Activated CD4-positive, alpha-beta T cell treated with anti-CD3 and anti-CD28 coated beads, Interleukin-2, Interleukin-4, amounts not matched to agents 100 ng/mL and 50 ng/mL, durations not matched to agents 16 hours and 8 hours (primary cell): ENCODE measurements around the gene AFF1.
"Not testable (repeated sequence)": the region's sequence is repeated elsewhere in the genome, so short reads cannot be mapped to it uniquely, and the experiment has no call there.

ENCODE experiments used
- DNase-seq: peaks from one replicate; pipeline ENCODE4 v3.0.0-alpha.2; 2020; ENCODE audit warnings: low spot score

The AFF1 gene

GRCh38 chr4:87012265-87012953 is 77.6 kb downstream of the AFF1 start:
- DNase-seq = no peak

GRCh38 chr4:87012954-87013308 is 78.1 kb downstream of the AFF1 start:
- DNase-seq = not testable (repeated sequence)

GRCh38 chr4:87014284-87014782 is 79.5 kb downstream of the AFF1 start:
- no peak for DNase-seq

GRCh38 chr4:87015416-87015815 is 80.6 kb downstream of the AFF1 start:
- no peak for DNase-seq

- DNase-seq = no peak
These were observed 83.0 kb downstream of the AFF1 start for GRCh38 chr4:87017580-87018342.

GRCh38 chr4:87018753-87019152 is 83.9 kb downstream of the AFF1 start:
- no peak for DNase-seq

- DNase-seq = no peak
These were observed 84.5 kb downstream of the AFF1 start for GRCh38 chr4:87019246-87019791.

GRCh38 chr4:87019898-87020297 is 85.1 kb downstream of the AFF1 start:
- DNase-seq = no peak

- DNase-seq = no peak
These were observed 89.4 kb downstream of the AFF1 start for GRCh38 chr4:87024201-87024600.

GRCh38 chr4:87025023-87025613 is 90.3 kb downstream of the AFF1 start:
- DNase-seq = no peak

- no peak for DNase-seq
These were observed 90.8 kb downstream of the AFF1 start for GRCh38 chr4:87025614-87026041.

GRCh38 chr4:87026800-87027495 is 92.1 kb downstream of the AFF1 start:
- no peak for DNase-seq

GRCh38 chr4:87029356-87029755 is 94.5 kb downstream of the AFF1 start:
- DNase-seq = no peak

- DNase-seq = no peak
These were observed 95.3 kb downstream of the AFF1 start for GRCh38 chr4:87030124-87030523.

- no peak for DNase-seq
These were observed 96.1 kb downstream of the AFF1 start for GRCh38 chr4:87030755-87031441.

GRCh38 chr4:87031920-87032319 is 97.1 kb downstream of the AFF1 start:
- DNase-seq = no peak

GRCh38 chr4:87032884-87033533 is 98.2 kb downstream of the AFF1 start:
- DNase-seq = no peak

- no peak for DNase-seq
These were observed 99.1 kb downstream of the AFF1 start for GRCh38 chr4:87033902-87034301.

- peak; percentile 30 for DNase-seq
These were observed 99.7 kb downstream of the AFF1 start for GRCh38 chr4:87034527-87034926.

GRCh38 chr4:87035881-87036509 is 101.2 kb downstream of the AFF1 start:
- DNase-seq = no peak

GRCh38 chr4:87036713-87037112 is 101.9 kb downstream of the AFF1 start:
- no peak for DNase-seq
